ENCODE data around the gene CCL13.

CCL13 gene

DNA sequence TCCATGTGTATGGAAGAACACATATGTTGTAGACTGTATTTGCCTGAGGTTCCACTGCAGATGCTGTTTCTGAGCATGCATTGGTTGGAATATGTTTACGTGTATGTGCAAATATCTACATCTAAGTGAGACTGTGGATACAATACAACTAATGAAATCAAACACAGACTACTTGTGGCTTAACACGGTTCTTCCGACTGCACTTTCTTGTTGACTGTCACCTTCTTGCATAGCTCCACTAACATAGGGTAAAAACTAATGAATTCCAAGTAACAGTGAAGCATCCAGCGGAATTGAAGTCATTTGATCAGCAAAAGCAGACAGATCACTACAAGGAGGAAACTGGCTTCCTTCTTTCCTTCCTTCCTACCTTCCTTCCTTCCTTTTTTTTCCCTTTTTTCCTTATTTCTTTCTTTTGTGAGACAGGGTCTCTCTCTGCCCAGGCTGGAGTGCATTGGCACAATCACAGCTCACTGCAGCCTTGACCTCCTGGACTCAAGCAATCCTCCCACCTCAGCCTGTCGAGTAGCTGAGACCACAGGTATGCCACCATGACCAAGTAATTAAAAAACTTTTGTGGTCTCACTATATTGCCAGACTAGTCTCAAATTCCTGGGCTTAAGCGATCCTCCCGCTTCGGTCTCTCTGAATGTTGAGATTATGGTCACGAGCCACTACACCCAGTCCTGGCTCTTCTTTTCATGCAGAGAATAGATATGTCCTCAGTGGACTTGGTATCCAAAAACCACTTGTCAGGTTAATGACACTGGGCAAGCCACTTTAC lies 28.7 kb downstream of the CCL13 start:
- no peak for DNase-seq (ENCODE audit: low read depth, low spot score)

GRCh38 chr17:34386343-34386696 lies 30.0 kb downstream of the CCL13 start:
- DNase-seq (ENCODE audit: low read depth, low spot score): no peak

DNA sequence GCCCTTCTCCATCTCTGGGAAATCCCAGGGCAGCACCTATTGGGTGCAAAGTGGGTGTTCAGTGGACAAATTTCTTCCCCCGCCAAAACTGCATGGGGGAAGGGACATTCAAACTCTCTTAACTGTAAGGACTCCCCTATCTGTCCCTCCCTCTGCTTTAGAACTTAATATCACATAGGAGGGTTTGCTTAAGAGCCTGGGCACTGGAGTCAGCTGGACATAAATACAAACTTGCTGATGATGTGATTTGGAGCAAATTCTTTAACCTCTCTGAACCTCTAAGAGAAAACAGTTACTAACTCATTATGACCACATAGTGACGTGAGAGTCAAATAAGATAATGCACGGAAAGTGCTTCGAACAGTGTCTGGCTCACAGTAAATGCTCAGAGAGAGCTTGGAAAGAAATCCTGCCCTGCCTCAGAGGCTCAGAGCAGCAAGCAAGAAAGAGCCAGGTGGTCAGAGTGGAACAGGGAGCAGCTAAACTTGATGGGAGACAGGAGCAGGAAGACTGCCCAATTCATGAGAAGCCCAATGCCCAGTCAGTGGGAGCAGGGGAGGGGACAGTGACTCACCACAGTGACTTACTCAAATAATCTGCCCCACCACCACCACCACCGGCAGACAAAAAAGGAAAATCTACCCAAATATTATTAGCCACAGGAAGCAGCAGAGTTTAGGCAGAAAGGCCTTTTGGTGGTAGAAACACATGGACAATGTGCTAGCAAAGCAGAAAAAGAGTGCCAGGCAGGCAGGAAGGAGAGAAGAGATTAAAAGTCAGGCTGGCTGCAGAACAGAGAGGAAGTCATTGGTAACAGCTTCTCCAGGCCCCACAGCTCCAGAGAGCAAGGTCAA lies 30.6 kb downstream of the CCL13 start:
- DNase-seq (ENCODE audit: low read depth, low spot score): no peak

DNA sequence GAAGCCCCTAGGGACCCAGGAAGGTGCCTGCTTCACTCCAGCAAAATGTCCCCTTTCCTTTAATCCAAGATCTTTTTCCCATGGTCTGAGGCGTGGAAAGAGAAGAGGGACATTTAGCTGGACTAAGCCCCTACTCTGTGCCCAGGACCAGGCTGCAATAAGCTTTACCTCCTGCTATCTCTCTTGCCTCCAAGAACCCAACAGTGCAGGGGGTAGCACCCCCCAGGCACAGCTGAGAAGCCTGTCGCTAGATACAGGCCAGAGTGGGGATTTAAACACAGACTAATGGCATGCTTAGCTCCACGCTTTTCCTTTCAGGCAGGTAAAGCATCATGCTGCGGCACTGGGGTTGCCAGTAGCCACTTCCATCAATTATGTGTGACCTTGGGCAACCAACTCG lies 31.3 kb downstream of the CCL13 start:
- no peak for DNase-seq (ENCODE audit: low read depth, low spot score)

- DNase-seq (ENCODE audit: low read depth, low spot score): no peak
Observed at GRCh38 chr17:34389126-34389750, 33.0 kb downstream of the CCL13 start.

GRCh38 chr17:34390649-34391048 lies 34.4 kb downstream of the CCL13 start:
- no peak for DNase-seq (ENCODE audit: low read depth, low spot score)

DNA sequence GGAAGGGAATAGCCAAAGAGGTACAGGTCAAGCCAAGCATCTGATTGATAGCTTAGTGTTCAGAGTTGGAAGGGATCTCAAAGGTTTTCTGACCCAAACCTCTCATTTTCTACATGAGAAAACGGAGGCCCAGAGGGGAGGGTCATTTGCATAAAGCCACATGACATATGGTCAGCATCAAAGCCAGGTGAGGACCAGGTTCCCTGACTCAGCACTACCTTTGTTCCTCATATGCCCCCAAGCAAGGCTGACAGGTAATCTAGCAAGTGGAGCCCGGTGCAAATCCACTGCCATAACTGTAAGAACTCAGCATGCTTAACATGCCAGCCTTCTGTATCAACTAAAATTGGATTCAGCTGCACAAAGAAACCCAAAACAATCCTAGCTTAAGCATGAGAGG lies 35.0 kb downstream of the CCL13 start:
- no peak for DNase-seq (ENCODE audit: low read depth, low spot score)

DNA sequence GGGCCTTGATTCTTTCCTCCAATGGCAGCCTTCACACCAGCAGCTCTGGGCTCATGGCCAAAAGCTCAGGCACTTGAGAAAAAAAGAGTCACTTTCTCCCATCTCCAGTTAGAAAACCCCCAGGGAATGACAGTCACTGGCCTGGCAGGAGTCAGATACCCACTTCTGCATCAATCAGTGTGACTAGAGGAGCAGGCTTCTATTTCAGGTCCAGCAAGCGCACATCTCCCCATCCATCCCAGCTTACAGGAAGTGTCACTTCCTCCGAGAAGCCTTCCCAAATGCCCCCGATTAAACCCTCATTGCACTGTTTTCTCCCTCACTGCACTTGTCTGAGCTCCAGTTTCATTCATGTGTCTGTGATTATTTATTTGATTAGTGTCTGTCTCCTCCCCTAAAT lies 37.1 kb downstream of the CCL13 start:
- DNase-seq (ENCODE audit: low read depth, low spot score): no peak

DNA sequence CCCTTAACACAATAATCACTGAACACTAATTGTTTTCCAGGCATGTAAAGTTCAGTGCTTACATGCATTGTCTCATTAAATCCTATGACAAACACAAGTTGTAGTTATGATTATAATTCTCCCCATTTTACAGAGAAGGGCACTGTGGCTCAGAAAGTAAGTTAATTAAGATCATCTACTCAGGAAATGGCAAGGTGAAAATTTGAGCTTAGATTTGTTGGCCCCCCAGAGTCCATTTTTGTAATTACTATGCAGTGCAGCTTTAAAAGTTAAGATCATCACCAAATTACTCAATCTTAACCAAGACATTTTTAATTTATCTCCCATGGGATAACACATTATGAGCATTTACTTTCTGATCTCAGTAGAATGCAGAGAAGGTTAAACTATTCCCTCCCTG lies 41.0 kb downstream of the CCL13 start:
- DNase-seq (ENCODE audit: low read depth, low spot score): no peak

- no peak for DNase-seq (ENCODE audit: low read depth, low spot score)
Observed at GRCh38 chr17:34398990-34399389, 42.7 kb downstream of the CCL13 start.

GRCh38 chr17:34399725-34400124 lies 43.4 kb downstream of the CCL13 start:
- DNase-seq (ENCODE audit: low read depth, low spot score): no peak

DNA sequence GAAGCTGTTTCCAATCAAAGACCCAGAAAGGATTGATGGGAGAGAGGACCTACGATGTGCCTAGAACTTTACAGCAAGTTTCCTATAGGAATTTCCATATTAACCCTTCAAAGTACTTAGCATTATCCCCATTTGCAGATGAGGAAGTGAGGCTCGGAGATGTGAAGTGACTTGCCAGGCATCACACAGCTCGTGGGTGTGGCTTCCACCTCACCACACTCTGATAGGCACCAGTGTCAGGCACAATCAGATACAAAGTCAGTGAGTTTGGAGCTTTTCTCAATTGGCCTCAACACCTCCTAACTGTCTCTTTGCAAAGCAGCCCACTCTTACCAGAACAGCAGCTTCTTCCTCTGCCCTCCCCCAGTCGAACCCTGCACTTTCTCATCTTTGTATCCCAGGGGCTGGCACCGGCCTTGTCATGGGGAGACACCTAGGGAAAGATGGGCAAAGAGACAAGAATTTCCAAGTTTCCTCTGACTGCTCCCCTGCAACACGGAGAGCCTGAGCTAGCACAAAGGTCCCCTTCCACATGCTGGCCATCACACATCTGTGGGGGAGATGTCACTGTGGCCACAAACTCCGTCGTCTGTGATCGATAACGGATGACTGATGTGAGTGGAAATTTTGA lies 44.1 kb downstream of the CCL13 start:
- no peak for DNase-seq (ENCODE audit: low read depth, low spot score)

DNA sequence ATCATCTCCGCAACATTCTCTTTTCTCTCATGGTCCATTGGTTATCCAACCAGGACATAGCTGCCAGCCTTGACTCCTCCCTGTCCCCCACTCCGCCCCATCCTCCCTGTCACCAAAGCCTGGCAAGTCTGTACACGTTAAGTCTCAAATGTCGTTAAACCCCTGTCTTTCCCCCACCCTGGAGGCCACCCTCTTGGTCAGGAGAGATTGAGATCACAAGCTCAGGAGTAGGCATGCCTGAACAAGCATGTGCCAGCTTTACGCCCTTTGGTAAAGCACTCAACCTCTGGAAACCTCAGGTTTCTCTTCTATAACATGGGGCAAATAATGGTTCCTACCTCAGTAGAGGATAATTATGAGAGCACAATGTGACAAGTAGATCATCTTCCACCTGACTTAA lies 44.9 kb downstream of the CCL13 start:
- DNase-seq (ENCODE audit: low read depth, low spot score): no peak

GRCh38 chr17:34403006-34403405 lies 46.7 kb downstream of the CCL13 start:
- DNase-seq (ENCODE audit: low read depth, low spot score): no peak

DNA sequence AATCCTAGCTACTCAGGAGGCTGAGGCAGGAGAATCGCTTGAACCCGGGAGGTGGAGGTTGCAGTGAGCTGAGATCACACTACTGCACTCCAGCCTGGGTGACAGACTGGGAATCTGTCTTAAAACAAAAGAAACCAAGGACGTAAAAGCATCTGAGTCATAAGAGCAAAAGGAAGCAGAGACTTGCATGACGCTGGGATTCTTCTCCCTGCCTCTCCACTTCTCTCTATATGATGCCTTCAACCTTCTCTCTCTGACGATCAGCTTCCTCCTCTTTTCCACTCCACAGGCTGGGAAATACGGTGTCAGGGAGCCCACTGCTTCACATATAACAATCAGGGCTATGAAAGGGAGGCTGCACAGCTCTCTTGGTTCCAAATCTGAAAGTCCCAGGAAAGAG lies 49.9 kb downstream of the CCL13 start:
- no peak for DNase-seq (ENCODE audit: low read depth, low spot score)

Data from iPS DF 19.7 (cell line).